K562 (cell line): ENCODE measurements around the gene LGALS9C. TPM values are rescaled to one million over a fixed set of nuclear protein-coding genes. Genes with fewer than 3 reads are reported as not detected.
"Not testable (repeated sequence)": the region's sequence is repeated elsewhere in the genome, so short reads cannot be mapped to it uniquely, and the experiment has no call there.

Experiments used
- ATAC-seq: fragments of 200-7000 bp; cut with Tn5 transposase; 3 replicates; pipeline ENCODE4 v1.9.1; 2020; ENCODE audit warnings: moderate library complexity
- BruUV-seq: library from RNA; stranded (reverse); fragments of 400-500 nt; replicated peaks from 2 replicates; lab custom pipeline; 2021; lab: Mats Ljungman, UMichigan
- CTCF ChIA-PET: fragments of 300-600 bp; formaldehyde crosslinking; extraction: SDS; loops from one replicate; lab custom pipeline; 2021; ENCODE audit warnings: low intra/inter-chr PET ratio; lab: Yijun Ruan, JAX
- POLR2A ChIA-PET: fragments of 300-600, 350-650 bp; sonication (Branson Sonifier 250); formaldehyde crosslinking; extraction: SDS; loops from one replicate; lab custom pipeline; 2021; ENCODE audit warnings: antibody characterized with exemption, inconsistent platforms; lab: Yijun Ruan, JAX
- DNase-seq, 4 experiments: peaks; one replicate each; pipeline versions ENCODE4 v3.0.0 to v3.0.0-alpha.2; 2011 to 2018; ENCODE audit warnings: low spot score in 3 of 4, mixed read lengths in 3 of 4; ENCODE audit errors: extremely low read depth in 1 of 4
- FAIRE-seq: peaks from 2 replicates; lab custom pipeline; 2011; peaks lifted over from hg19 to GRCh38; lab: Jason Lieb, UNC
- H2AFZ ChIP-seq: 2 replicates; pipeline ENCODE4 v1.6.0; 2011; ENCODE audit warnings: low read depth, low read length, control low read depth, inconsistent platforms
- H3K27ac ChIP-seq: fragments of 200-600 bp; 3 replicates; pipeline ENCODE4 v1.8.0; 2011; ENCODE audit warnings: low read depth, mild to moderate bottlenecking, control low read depth, inconsistent platforms, low read length, moderate library complexity, mixed read lengths; ENCODE audit errors: extremely low read depth
- H3K27me3 ChIP-seq, 2 experiments: fragments of 300-600 bp in 1 of 2; 2 replicates in 1 of 2; 3 replicates in 1 of 2; pipeline versions ENCODE4 v1.6.0 to v1.8.0; 2011; ENCODE audit warnings: inconsistent platforms in 2 of 2, low read length in 2 of 2, mild to moderate bottlenecking in 1 of 2, mixed read lengths in 1 of 2, moderate library complexity in 1 of 2; ENCODE audit not compliant: control insufficient read depth in 2 of 2, insufficient read depth in 2 of 2
- H3K36me3 ChIP-seq: fragments of 300-600 bp; 3 replicates; pipeline ENCODE4 v1.8.0; 2011; ENCODE audit warnings: mild to moderate bottlenecking, low read length, inconsistent platforms; ENCODE audit not compliant: control insufficient read depth, insufficient read depth
- H3K4me1 ChIP-seq, 2 experiments: fragments of 200-600 bp in 1 of 2; replicated peaks in 1 of 2; 2 replicates in 1 of 2; 3 replicates in 1 of 2; pipeline versions ENCODE4 v1.5.1 to v1.8.0; 2011; ENCODE audit warnings: inconsistent platforms in 2 of 2, low read length in 2 of 2, mild to moderate bottlenecking in 1 of 2, mixed read lengths in 1 of 2, moderate library complexity in 1 of 2; ENCODE audit not compliant: control insufficient read depth in 2 of 2, insufficient read depth in 2 of 2
- H3K4me2 ChIP-seq: 2 replicates; pipeline ENCODE4 v1.6.1; 2011; ENCODE audit warnings: low read length, control low read depth, inconsistent platforms, mixed read lengths; ENCODE audit not compliant: insufficient read depth
- H3K4me3 ChIP-seq: fragments of 200-600 bp; sonication (generic), shearing (Covaris generic); 2 replicates; pipeline ENCODE4 v1.5.1; 2016; ENCODE audit warnings: control low read depth, inconsistent platforms
- H3K79me2 ChIP-seq: fragments of 200-600 bp; 3 replicates; pipeline ENCODE4 v1.8.0; 2011; ENCODE audit warnings: low read length, inconsistent platforms; ENCODE audit not compliant: control insufficient read depth, insufficient read depth
- H3K9ac ChIP-seq, 2 experiments: 2 replicates each; pipeline versions ENCODE4 v1.6.0 to v1.6.1; 2011; ENCODE audit warnings: low read depth in 2 of 2, low read length in 2 of 2, control low read depth in 1 of 2, inconsistent platforms in 1 of 2, mild to moderate bottlenecking in 1 of 2, mixed read lengths in 1 of 2; ENCODE audit not compliant: insufficient read depth in 1 of 2
- H3K9me1 ChIP-seq: one replicate; pipeline ENCODE4 v1.6.0; 2011; ENCODE audit warnings: inconsistent platforms, mild to moderate bottlenecking, low read length, moderate library complexity; ENCODE audit not compliant: control insufficient read depth, insufficient read depth
- H3K9me3 ChIP-seq: replicated peaks from 2 replicates; pipeline ENCODE4 v1.5.1; 2011; ENCODE audit warnings: low read depth, low read length, inconsistent platforms; ENCODE audit not compliant: control insufficient read depth, insufficient read depth
- H4K20me1 ChIP-seq: replicated peaks from 2 replicates; pipeline ENCODE4 v1.6.1; 2011; ENCODE audit warnings: low read length, inconsistent platforms, mixed read lengths; ENCODE audit not compliant: control insufficient read depth, insufficient read depth
- WGBS: fragments of 100-300 bp; shearing (Covaris generic); methylation state at CpG from one replicate; pipeline ENCODE4 v1.1.6; 2016; ENCODE audit warnings: low coverage, mixed read lengths; ENCODE audit not compliant: insufficient coverage; ENCODE audit errors: missing lambda C conversion rate; 5-methylcytosine and 5-hydroxymethylcytosine counted together
- in situ Hi-C: fragments of 300-500 bp; cut with MboI; formaldehyde crosslinking; loops from 4 replicates; pipeline ENCODE4 v1.15.0; 2018; ENCODE audit warnings: inconsistent platforms, mixed read lengths
- intact Hi-C: fragments of 100-400 bp; cut with micrococcal nuclease; formaldehyde crosslinking; loops from 2 replicates; pipeline ENCODE4 v1.14.2; 2022
- polyA plus RNA-seq, 8 experiments: library from polyadenylated mRNA; depleted of rRNA in 4 of 8; stranded (reverse) in 5 of 8; unstranded in 3 of 8; fragments of >200 nt; fragmentation: Nextera tagmentation in 2 of 8; fragmentation: Illumina TruSeq in 1 of 8; extraction: Ambion mirVana in 2 of 8; extraction: Trizol in 1 of 8; gene quantifications; 2 replicates each; pipeline versions ENCODE4 v1.2.1 to v1.2.3, GENCODE V29; 2011 to 2014; ENCODE audit warnings: inconsistent platforms in 1 of 8, missing spikeins in 1 of 8
- total RNA-seq, 7 experiments: library from RNA; depleted of rRNA in 6 of 7; stranded (reverse); fragments of >200 nt in 6 of 7; fragmentation: Illumina TruSeq in 2 of 7; extraction: Trizol in 2 of 7; gene quantifications; 2 replicates each; pipeline versions ENCODE4 v1.2.1 to v1.2.3, GENCODE V29; 2011 to 2021; ENCODE audit warnings: low replicate concordance in 1 of 7

Gene LGALS9C
- total and polyA plus RNA-seq, 9 of the 15 experiments (the other 6 are each of a cell fraction or from before 2014, with no cell fraction given): not detected

DNA sequence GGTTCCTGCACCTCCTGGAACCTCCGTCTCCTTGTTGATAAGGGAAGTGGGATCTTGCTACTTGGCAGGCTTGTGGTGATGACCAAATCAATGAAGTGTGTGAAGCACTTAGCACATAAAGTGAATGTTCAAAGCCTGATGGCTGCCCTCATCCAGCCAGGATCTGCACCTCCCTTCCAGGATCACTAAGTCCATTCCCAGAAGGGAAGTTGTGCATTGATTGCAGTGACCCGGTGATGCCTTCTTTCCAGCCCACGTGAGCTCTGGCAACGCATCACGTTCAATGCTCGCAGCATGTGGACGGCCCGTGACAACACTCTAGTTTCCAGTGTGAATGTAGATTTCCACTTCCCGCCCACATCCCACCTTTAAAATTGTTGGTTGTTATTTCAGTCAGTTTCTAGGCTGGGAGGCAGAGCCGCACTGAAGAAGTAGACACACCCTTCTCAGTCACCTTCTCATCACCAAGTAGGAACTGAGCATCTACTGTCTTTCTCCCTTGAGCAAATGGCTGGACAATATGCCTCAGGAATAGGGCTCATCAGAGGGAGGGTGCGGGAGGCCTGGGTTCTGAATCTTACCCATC, 6.2 kb upstream of the LGALS9C start:
- in situ Hi-C loops, intact Hi-C loops, POLR2A ChIA-PET, H3K4me2 ChIP-seq, H3K9ac ChIP-seq, H3K36me3 ChIP-seq, H3K9me1 ChIP-seq, DNase-seq, CTCF ChIA-PET, H3K27me3 ChIP-seq, H3K9me3 ChIP-seq, H3K79me2 ChIP-seq, H2AFZ ChIP-seq, FAIRE-seq, H3K4me3 ChIP-seq, H3K4me1 ChIP-seq, H4K20me1 ChIP-seq, BruUV-seq, ATAC-seq, H3K27ac ChIP-seq: not testable (repeated sequence)
- no CpG with 5 or more reads among the region's 11 CpGs for WGBS

DNA sequence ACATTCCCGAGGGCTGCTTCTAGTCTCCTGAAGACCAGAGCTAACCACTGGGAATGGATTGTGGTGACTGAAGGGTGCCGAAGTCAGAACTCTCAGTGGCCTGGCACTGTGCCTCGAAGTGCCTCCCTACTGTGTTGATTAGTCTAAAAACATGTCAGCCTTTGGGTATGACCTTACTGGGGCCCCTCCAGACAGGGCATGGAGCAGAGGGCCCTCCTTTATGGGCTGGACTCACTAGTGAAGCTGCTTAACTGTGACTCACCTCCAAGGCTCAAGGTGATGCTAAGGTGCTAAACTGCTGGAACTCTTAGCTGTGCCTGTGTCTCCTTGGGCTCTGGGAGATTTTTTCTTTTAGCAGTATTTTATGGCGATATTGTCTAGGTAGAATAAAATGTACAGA, 2.6 kb upstream of the LGALS9C start:
- in situ Hi-C loops, H3K9me3 ChIP-seq, H3K27me3 ChIP-seq, H2AFZ ChIP-seq, POLR2A ChIA-PET, H4K20me1 ChIP-seq, H3K9ac ChIP-seq, H3K79me2 ChIP-seq, intact Hi-C loops, H3K4me3 ChIP-seq, H3K9me1 ChIP-seq, DNase-seq, FAIRE-seq, H3K4me2 ChIP-seq, ATAC-seq, H3K27ac ChIP-seq, H3K36me3 ChIP-seq, H3K4me1 ChIP-seq, BruUV-seq, CTCF ChIA-PET: not testable (repeated sequence)
- no CpG with 5 or more reads among the region's 4 CpGs for WGBS

DNA sequence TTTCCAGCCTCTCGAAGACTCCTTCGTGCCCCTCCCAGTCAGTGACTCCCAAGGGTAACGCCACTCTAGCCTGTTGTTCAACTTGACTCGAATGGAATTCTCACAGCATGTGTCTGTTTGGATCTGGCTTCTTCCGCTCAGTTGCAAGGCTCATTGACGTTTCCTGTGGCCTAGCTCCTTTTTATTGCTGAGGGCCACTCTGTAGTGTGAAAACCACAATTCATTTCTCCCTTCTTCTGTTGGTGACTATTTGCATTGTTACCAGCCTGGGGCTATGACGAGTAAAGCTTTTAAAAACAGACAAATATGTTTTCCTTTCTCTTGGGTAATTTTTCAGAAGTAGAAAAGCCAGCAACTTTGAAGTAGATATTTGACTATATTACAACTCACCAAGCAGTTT, 1.8 kb upstream of the LGALS9C start:
- H3K9me3 ChIP-seq, FAIRE-seq, intact Hi-C loops, ATAC-seq, H3K27me3 ChIP-seq, H3K9me1 ChIP-seq, POLR2A ChIA-PET, H4K20me1 ChIP-seq, H3K36me3 ChIP-seq, DNase-seq, in situ Hi-C loops, BruUV-seq, H3K4me1 ChIP-seq, CTCF ChIA-PET, H3K4me3 ChIP-seq, H2AFZ ChIP-seq, H3K4me2 ChIP-seq, H3K79me2 ChIP-seq, H3K27ac ChIP-seq, H3K9ac ChIP-seq: not testable (repeated sequence)
- no CpG with 5 or more reads among the region's 7 CpGs for WGBS

DNA sequence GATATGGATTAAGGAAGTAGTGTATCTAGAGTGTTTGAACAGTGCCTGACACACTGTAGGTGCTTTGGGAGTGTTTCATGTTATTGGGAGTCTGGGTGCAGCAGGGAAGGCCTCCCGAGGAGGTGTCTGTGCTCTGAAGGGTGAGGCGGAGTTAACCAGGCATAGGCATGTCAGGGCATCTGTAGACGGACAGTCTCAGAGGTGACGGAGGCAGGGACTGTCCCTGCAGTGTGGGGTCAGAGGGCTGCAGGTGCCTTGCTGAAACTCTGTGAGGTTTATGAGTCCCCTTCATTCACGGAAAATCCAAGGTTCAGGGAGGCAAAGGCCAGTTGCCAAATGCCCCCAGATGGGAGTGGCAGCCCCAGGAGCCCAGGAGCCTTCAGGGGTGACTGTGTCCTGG, 778 bp downstream of the LGALS9C start:
- intact Hi-C loops, H3K9ac ChIP-seq, H3K4me1 ChIP-seq, H3K9me3 ChIP-seq, H3K4me2 ChIP-seq, H2AFZ ChIP-seq, H3K4me3 ChIP-seq, H3K27me3 ChIP-seq, H3K36me3 ChIP-seq, H4K20me1 ChIP-seq, CTCF ChIA-PET, POLR2A ChIA-PET, BruUV-seq, DNase-seq, in situ Hi-C loops, H3K79me2 ChIP-seq, H3K27ac ChIP-seq, ATAC-seq, H3K9me1 ChIP-seq, FAIRE-seq: not testable (repeated sequence)
- no CpG with 5 or more reads among the region's 5 CpGs for WGBS
